ENCODE results near the gene MYH16. TPM values are rescaled to one million over a fixed set of nuclear protein-coding genes. Genes with fewer than 3 reads are reported as not detected.

Gene MYH16
- total and polyA plus RNA-seq, 10 of the 15 experiments (the other 5 are each of a cell fraction or from before 2014, with no cell fraction given), result 0.03 to 0.33 (median 0.04) TPM; not detected in 3

DNA sequence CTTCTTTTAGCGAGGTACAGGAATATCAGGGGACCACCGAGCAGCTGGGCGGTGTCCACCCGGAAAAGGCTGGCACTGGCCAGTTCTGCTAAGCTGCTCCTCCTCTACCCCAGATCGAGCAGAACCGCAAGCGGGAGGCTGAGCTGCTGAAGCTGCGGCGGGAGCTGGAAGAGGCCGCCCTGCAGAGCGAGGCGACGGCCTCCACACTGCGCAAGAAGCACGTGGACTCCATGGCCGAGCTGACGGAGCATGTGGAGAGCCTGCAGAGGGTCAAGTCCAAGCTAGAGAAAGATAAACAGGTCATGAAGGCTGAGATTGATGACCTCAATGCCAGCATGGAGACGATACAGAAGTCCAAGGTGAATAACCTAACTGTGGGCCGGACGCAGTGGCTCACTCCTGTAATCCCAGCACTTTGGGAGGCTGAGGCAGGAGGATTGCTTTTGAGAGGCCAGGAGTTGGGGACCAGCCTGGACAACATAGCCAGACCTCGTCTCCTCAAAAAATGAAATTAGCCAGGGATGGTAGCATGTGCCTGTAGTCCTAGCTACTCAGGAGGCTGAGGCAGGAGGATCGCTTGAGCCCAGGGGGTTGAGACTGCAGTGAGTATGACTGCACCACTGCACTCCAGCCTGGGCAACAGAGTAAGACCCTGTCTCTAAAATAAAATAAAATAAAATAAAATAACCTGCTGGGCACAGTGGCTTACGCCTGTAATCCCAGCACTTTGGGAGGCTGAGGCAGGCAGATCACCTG lies 15.3 kb downstream of the MYH16 start:
- CTCF ChIA-PET, result interaction anchor here (0.6 kb wide), 1 partner anchor 241 kb away, joined by 3 read pairs; no protein-coding TSS in a partner anchor
- H3K4me3 ChIP-seq, result no peak overlapping the region
- DNase-seq (ENCODE audit: low read depth, low spot score) (no peak), FAIRE-seq (no peak), ATAC-seq (no peak)
- POLR2A ChIA-PET, result no interaction called here
- no peaks in the 10 kb centered on the region for H3K9me3 ChIP-seq (replicated peaks; ENCODE audit: control insufficient read depth, insufficient read depth, low read length)
- no peaks in the 10 kb centered on the region for H3K4me1 ChIP-seq (ENCODE audit: control insufficient read depth, insufficient read depth, low read length)
- no peaks in the 10 kb centered on the region for H4K20me1 ChIP-seq (ENCODE audit: control insufficient read depth, insufficient read depth)
- no peak overlapping the region for H3K9ac ChIP-seq (ENCODE audit: control insufficient read depth, insufficient read depth, low read length)
- in situ Hi-C loops (cut with MboI) (no loop called here), intact Hi-C loops (cut with micrococcal nuclease; ENCODE audit: unreplicated experiment) (no loop called here)
- 74% methylated on average over 23 of the region's 23 CpGs for WGBS (ENCODE audit: insufficient coverage, insufficient replicate concordance, low lambda C conversion rate, missing lambda C conversion rate)
- no peaks in the 10 kb centered on the region for H3K27me3 ChIP-seq (replicated peaks in 1 of 2; ENCODE audit: control insufficient read depth in 2 of 2, insufficient read depth in 2 of 2, low read length in 1 of 2)
- RAD21 ChIA-PET (ENCODE audit: unreplicated experiment), result no interaction called here
- no peak overlapping the region for H3K27ac ChIP-seq (ENCODE audit: control insufficient read depth, insufficient read depth)
- no peaks in the 10 kb centered on the region for H3K79me2 ChIP-seq (ENCODE audit: control insufficient read depth, insufficient read depth, low read length)
- no peak overlapping the region for H3K4me2 ChIP-seq (ENCODE audit: control insufficient read depth, insufficient read depth)
- no peak overlapping the region for H2AFZ ChIP-seq (ENCODE audit: control insufficient read depth, low read depth, low read length)
- BruUV-seq (replicated peaks), result no TSS peak
- no peaks in the 10 kb centered on the region for H3K36me3 ChIP-seq (ENCODE audit: control insufficient read depth in 2 of 2, insufficient read depth in 2 of 2, low read length in 1 of 2)
- SMC1A ChIA-PET (ENCODE audit: uncharacterized antibody, unreplicated experiment), result no interaction called here
- TF ChIP-seq RFX5 (IDR thresholded peaks at IDR 0.05; ENCODE audit: low read depth, low read length) (no peak), RCOR1 (conservative IDR thresholded peaks at IDR 0.05; ENCODE audit: low read depth, low read length) (no peak), ZNF24 (IDR thresholded peaks at IDR 0.05) (no peak), TCF3 (IDR thresholded peaks at IDR 0.05; ENCODE audit: borderline replicate concordance, insufficient read depth, low read depth, low read length) (no peak), SPI1 (IDR thresholded peaks at IDR 0.05; ENCODE audit: borderline replicate concordance, insufficient read depth, low read depth, low read length) (no peak), ESRRA (IDR thresholded peaks at IDR 0.05; ENCODE audit: low read length) (no peak), KAT2A (conservative IDR thresholded peaks at IDR 0.05; ENCODE audit: control insufficient read depth, low read depth, low read length) (no peak), NFYA (IDR thresholded peaks at IDR 0.05; ENCODE audit: borderline replicate concordance, low read depth, low read length) (no peak), IKZF2 (IDR thresholded peaks at IDR 0.05) (no peak), BMI1 (IDR thresholded peaks at IDR 0.05; ENCODE audit: borderline replicate concordance) (no peak), SUPT20H (IDR thresholded peaks at IDR 0.05; ENCODE audit: borderline replicate concordance, control insufficient read depth, low read depth, low read length) (no peak), BCL11A (IDR thresholded peaks at IDR 0.05; ENCODE audit: low read depth, low read length) (no peak)
- TF ChIP-seq, protein P1, sequence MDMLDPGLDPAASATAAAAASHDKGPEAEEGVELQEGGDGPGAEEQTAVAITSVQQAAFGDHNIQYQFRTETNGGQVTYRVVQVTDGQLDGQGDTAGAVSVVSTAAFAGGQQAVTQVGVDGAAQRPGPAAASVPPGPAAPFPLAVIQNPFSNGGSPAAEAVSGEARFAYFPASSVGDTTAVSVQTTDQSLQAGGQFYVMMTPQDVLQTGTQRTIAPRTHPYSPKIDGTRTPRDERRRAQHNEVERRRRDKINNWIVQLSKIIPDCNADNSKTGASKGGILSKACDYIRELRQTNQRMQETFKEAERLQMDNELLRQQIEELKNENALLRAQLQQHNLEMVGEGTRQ (IDR thresholded peaks at IDR 0.05; ENCODE audit: borderline replicate concordance, low read depth, low read length), result no peak
- TF ChIP-seq, protein P2, sequence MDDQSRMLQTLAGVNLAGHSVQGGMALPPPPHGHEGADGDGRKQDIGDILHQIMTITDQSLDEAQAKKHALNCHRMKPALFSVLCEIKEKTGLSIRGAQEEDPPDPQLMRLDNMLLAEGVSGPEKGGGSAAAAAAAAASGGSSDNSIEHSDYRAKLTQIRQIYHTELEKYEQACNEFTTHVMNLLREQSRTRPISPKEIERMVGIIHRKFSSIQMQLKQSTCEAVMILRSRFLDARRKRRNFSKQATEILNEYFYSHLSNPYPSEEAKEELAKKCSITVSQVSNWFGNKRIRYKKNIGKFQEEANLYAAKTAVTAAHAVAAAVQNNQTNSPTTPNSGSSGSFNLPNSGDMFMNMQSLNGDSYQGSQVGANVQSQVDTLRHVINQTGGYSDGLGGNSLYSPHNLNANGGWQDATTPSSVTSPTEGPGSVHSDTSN (IDR thresholded peaks at IDR 0.05; ENCODE audit: insufficient replicate concordance, low read depth, low read length), result no peak
- TF ChIP-seq, protein P3, sequence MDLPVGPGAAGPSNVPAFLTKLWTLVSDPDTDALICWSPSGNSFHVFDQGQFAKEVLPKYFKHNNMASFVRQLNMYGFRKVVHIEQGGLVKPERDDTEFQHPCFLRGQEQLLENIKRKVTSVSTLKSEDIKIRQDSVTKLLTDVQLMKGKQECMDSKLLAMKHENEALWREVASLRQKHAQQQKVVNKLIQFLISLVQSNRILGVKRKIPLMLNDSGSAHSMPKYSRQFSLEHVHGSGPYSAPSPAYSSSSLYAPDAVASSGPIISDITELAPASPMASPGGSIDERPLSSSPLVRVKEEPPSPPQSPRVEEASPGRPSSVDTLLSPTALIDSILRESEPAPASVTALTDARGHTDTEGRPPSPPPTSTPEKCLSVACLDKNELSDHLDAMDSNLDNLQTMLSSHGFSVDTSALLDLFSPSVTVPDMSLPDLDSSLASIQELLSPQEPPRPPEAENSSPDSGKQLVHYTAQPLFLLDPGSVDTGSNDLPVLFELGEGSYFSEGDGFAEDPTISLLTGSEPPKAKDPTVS (IDR thresholded peaks at IDR 0.05; ENCODE audit: low read depth, low read length), result no peak
- TF ChIP-seq, protein P4, sequence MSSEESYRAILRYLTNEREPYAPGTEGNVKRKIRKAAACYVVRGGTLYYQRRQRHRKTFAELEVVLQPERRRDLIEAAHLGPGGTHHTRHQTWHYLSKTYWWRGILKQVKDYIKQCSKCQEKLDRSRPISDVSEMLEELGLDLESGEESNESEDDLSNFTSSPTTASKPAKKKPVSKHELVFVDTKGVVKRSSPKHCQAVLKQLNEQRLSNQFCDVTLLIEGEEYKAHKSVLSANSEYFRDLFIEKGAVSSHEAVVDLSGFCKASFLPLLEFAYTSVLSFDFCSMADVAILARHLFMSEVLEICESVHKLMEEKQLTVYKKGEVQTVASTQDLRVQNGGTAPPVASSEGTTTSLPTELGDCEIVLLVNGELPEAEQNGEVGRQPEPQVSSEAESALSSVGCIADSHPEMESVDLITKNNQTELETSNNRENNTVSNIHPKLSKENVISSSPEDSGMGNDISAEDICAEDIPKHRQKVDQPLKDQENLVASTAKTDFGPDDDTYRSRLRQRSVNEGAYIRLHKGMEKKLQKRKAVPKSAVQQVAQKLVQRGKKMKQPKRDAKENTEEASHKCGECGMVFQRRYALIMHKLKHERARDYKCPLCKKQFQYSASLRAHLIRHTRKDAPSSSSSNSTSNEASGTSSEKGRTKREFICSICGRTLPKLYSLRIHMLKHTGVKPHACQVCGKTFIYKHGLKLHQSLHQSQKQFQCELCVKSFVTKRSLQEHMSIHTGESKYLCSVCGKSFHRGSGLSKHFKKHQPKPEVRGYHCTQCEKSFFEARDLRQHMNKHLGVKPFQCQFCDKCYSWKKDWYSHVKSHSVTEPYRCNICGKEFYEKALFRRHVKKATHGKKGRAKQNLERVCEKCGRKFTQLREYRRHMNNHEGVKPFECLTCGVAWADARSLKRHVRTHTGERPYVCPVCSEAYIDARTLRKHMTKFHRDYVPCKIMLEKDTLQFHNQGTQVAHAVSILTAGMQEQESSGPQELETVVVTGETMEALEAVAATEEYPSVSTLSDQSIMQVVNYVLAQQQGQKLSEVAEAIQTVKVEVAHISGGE (CRISPR knock-in tag; IDR thresholded peaks at IDR 0.05), result no peak
